IPS DF 6.9 (cell line): ENCODE results near the gene NLRP8.
"Not testable (repeated sequence)": the region's sequence is repeated elsewhere in the genome, so short reads cannot be mapped to it uniquely, and the experiment has no call there.

Experiments
- DNase-seq: peaks from one replicate; pipeline ENCODE4 v3.0.0-alpha.2; 2013; ENCODE audit warnings: low read depth, low spot score
- H3K27ac ChIP-seq: one replicate; pipeline ENCODE4 v1.5.1; 2013; ENCODE audit warnings: low read length, control low read depth
- H3K27me3 ChIP-seq: 2 replicates; pipeline ENCODE4 v1.6.1; 2013; ENCODE audit warnings: mild to moderate bottlenecking, low read length; ENCODE audit not compliant: control insufficient read depth, insufficient read depth
- H3K36me3 ChIP-seq: 2 replicates; pipeline ENCODE4 v1.6.1; 2013; ENCODE audit warnings: low read length; ENCODE audit not compliant: control insufficient read depth, insufficient read depth
- H3K4me1 ChIP-seq: 2 replicates; pipeline ENCODE4 v1.6.1; 2013; ENCODE audit warnings: low read length; ENCODE audit not compliant: control insufficient read depth, insufficient read depth
- H3K4me3 ChIP-seq: 2 replicates; pipeline ENCODE4 v1.5.1; 2013; ENCODE audit warnings: mild to moderate bottlenecking, low read length
- H3K9me3 ChIP-seq: 2 replicates; pipeline ENCODE4 v1.6.1; 2013; ENCODE audit warnings: low read length, inconsistent platforms; ENCODE audit not compliant: control insufficient read depth, insufficient read depth
- WGBS: extraction: QIAGEN DNeasy Blood & Tissue Kit; methylation state at CpG from one replicate; pipeline ENCODE4 v1.1.7; 2013; ENCODE audit warnings: mixed read lengths, missing lambda C conversion rate; ENCODE audit not compliant: insufficient read length, insufficient coverage; 5-methylcytosine and 5-hydroxymethylcytosine counted together

NLRP8 gene

GRCh38 chr19:55927991-55928390, 19.6 kb upstream of the NLRP8 start:
- no peaks in the 10 kb centered on the region for H3K36me3 ChIP-seq
- no peaks in the 10 kb centered on the region for H3K27me3 ChIP-seq
- no CpG with 5 or more reads among the region's 8 CpGs for WGBS
- no peaks in the 10 kb centered on the region for H3K4me1 ChIP-seq
- DNase-seq: no peak
- no peak overlapping the region for H3K27ac ChIP-seq
- no peak overlapping the region for H3K4me3 ChIP-seq
- peaks cover 12% of the 10 kb centered on the region for H3K9me3 ChIP-seq

GRCh38 chr19:55929258-55929657, 18.4 kb upstream of the NLRP8 start:
- not testable (repeated sequence) for H3K4me1 ChIP-seq, H3K27me3 ChIP-seq, H3K27ac ChIP-seq, H3K36me3 ChIP-seq, H3K4me3 ChIP-seq, DNase-seq
- no CpG with 5 or more reads among the region's 5 CpGs for WGBS
- H3K9me3 ChIP-seq: peaks cover 14% of the 10 kb centered on the region

- H3K4me1 ChIP-seq: no peaks in the 10 kb centered on the region
- no peaks in the 10 kb centered on the region for H3K36me3 ChIP-seq
- WGBS: no CpG with 5 or more reads among the region's 14 CpGs
- H3K27me3 ChIP-seq: no peaks in the 10 kb centered on the region
- H3K4me3 ChIP-seq: no peak overlapping the region
- DNase-seq: no peak
- H3K27ac ChIP-seq: no peak overlapping the region
- peaks cover 15% of the 10 kb centered on the region for H3K9me3 ChIP-seq
Measured at GRCh38 chr19:55930996-55931515, 16.6 kb upstream of the NLRP8 start.

- Histone ChIP-seq H3K36me3 (no peaks in the 10 kb centered on the region), H3K4me3 (no peak within 1 kb of the TSS), H3K27ac (no peak within 1 kb of the TSS), H3K4me1 (no peaks in the 10 kb centered on the region), H3K9me3 (peaks cover 15% of the 10 kb centered on the region), H3K27me3 (no peaks in the 10 kb centered on the region)
- no CpG with 5 or more reads among the region's 8 CpGs for WGBS
- DNase-seq: no peak
Measured at GRCh38 chr19:55931936-55932386, 15.7 kb upstream of the NLRP8 start, which contains the start of gene NLRP13. NLRP13 (minus strand) TSS chr19:55932336; CDS start chr19:55932311, 25 bp downstream.

GRCh38 chr19:55935206-55935605, 12.4 kb upstream of the NLRP8 start:
- Histone ChIP-seq H3K27ac (no peak overlapping the region), H3K9me3 (peaks cover 16% of the 10 kb centered on the region), H3K27me3 (no peaks in the 10 kb centered on the region), H3K4me1 (no peaks in the 10 kb centered on the region), H3K36me3 (no peaks in the 10 kb centered on the region), H3K4me3 (no peak overlapping the region)
- DNase-seq: no peak
- no CpG with 5 or more reads among the region's 9 CpGs for WGBS

- no CpG with 5 or more reads among the region's 7 CpGs for WGBS
- DNase-seq: no peak
- H3K4me3 ChIP-seq: no peak overlapping the region
- no peak overlapping the region for H3K27ac ChIP-seq
- peaks cover 18% of the 10 kb centered on the region for H3K9me3 ChIP-seq
- H3K36me3 ChIP-seq: no peaks in the 10 kb centered on the region
- no peaks in the 10 kb centered on the region for H3K27me3 ChIP-seq
- no peaks in the 10 kb centered on the region for H3K4me1 ChIP-seq
Measured at GRCh38 chr19:55939206-55939605, 8.4 kb upstream of the NLRP8 start.

- 100% methylated on average over 2 of the region's 11 CpGs for WGBS
- peaks cover 16% of the 10 kb centered on the region for H3K9me3 ChIP-seq
Measured at GRCh38 chr19:55940306-55940705, 7.3 kb upstream of the NLRP8 start.

GRCh38 chr19:55950566-55950965, 2.9 kb downstream of the NLRP8 start:
- H3K36me3 ChIP-seq, DNase-seq, H3K4me1 ChIP-seq, H3K4me3 ChIP-seq, H3K27me3 ChIP-seq, H3K27ac ChIP-seq: not testable (repeated sequence)
- peaks cover 11% of the 10 kb centered on the region for H3K9me3 ChIP-seq
- no CpG with 5 or more reads among the region's 19 CpGs for WGBS

More at GRCh38 chr19:55940306-55940705, 7.3 kb upstream of the NLRP8 start:
- no peak for DNase-seq
- no peaks in the 10 kb centered on the region for H3K4me1 ChIP-seq
- no peak overlapping the region for H3K4me3 ChIP-seq
- H3K27me3 ChIP-seq: no peaks in the 10 kb centered on the region
- no peak overlapping the region for H3K27ac ChIP-seq
- no peaks in the 10 kb centered on the region for H3K36me3 ChIP-seq

GRCh38 chr19:55956431-55956830, 8.8 kb downstream of the NLRP8 start:
- no CpG with 5 or more reads among the region's 7 CpGs for WGBS
- no peak for DNase-seq
- H3K27me3 ChIP-seq: no peaks in the 10 kb centered on the region
- H3K4me3 ChIP-seq: no peak overlapping the region
- no peak overlapping the region for H3K27ac ChIP-seq
- H3K9me3 ChIP-seq: peaks cover 21% of the 10 kb centered on the region
- no peaks in the 10 kb centered on the region for H3K4me1 ChIP-seq
- no peaks in the 10 kb centered on the region for H3K36me3 ChIP-seq

GRCh38 chr19:55958356-55958755, 10.7 kb downstream of the NLRP8 start:
- no peaks in the 10 kb centered on the region for H3K36me3 ChIP-seq
- no peaks in the 10 kb centered on the region for H3K27me3 ChIP-seq
- WGBS: no CpG with 5 or more reads among the region's 4 CpGs
- DNase-seq: no peak
- H3K27ac ChIP-seq: no peak overlapping the region
- H3K4me1 ChIP-seq: no peaks in the 10 kb centered on the region
- peaks cover 25% of the 10 kb centered on the region for H3K9me3 ChIP-seq
- no peak overlapping the region for H3K4me3 ChIP-seq

GRCh38 chr19:55959996-55960675, 12.5 kb downstream of the NLRP8 start:
- H3K9me3 ChIP-seq: peaks cover 23% of the 10 kb centered on the region

More at GRCh38 chr19:55959996-55960675, 12.5 kb downstream of the NLRP8 start:
- DNase-seq: no peak
- H3K27ac ChIP-seq: no peak overlapping the region
- H3K4me1 ChIP-seq: no peaks in the 10 kb centered on the region
- no peaks in the 10 kb centered on the region for H3K36me3 ChIP-seq
- no CpG with 5 or more reads among the region's 6 CpGs for WGBS
- no peaks in the 10 kb centered on the region for H3K27me3 ChIP-seq
- no peak overlapping the region for H3K4me3 ChIP-seq
